ENCODE data around the gene RAD51B. TPM values are rescaled to one million over a fixed set of nuclear protein-coding genes. Genes with fewer than 3 reads are reported as not detected.

The RAD51B gene
- total RNA-seq, 4 donors from 2014 or later = 12.6 to 26.4 (median 16.7) TPM

- no peak overlapping the region for H3K4me3 ChIP-seq
- peak overlapping the region in 3 of 4 donors; percentile 64 to 82 (median 76) for H3K27ac ChIP-seq
- 20 to 37% methylated on average over 2 of the region's 2 CpGs for WGBS, 2 donors
- TF ChIP-seq EP300 (IDR thresholded peaks at IDR 0.05) = peak in 1 of 2 donors; percentile 22
- no peak for TF ChIP-seq CTCF (IDR thresholded peaks at IDR 0.05)
- H3K27me3 ChIP-seq = no peaks in the 10 kb centered on the region
- H3K36me3 ChIP-seq = no peaks in the 10 kb centered on the region
- DNase-seq (ENCODE audit: low spot score in 2 of 2) = peak in 1 of 2 donors; percentile 57
- H3K9me3 ChIP-seq = no peaks in the 10 kb centered on the region
- H3K4me1 ChIP-seq = peaks cover 0 to 38% (median 20%) of the 10 kb centered on the region in 4 donors
Observed at GRCh38 chr14:68232300-68233055, 412.9 kb downstream of the RAD51B start.

- no peak for DNase-seq (ENCODE audit: low spot score in 2 of 2)
- H3K9me3 ChIP-seq = no peaks in the 10 kb centered on the region
- H3K27ac ChIP-seq = peak overlapping the region in 3 of 4 donors; percentile 64 to 82 (median 76)
- no peaks in the 10 kb centered on the region for H3K27me3 ChIP-seq
- H3K4me3 ChIP-seq = no peak overlapping the region
- TF ChIP-seq EP300 (IDR thresholded peaks at IDR 0.05) = no peak
- TF ChIP-seq CTCF (IDR thresholded peaks at IDR 0.05) = no peak
- no peak for TF ChIP-seq POLR2A (IDR thresholded peaks at IDR 0.05)
- no peaks in the 10 kb centered on the region for H3K36me3 ChIP-seq
- H3K4me1 ChIP-seq = peaks cover 0 to 38% (median 20%) of the 10 kb centered on the region in 4 donors
Observed at GRCh38 chr14:68233101-68233784, 413.7 kb downstream of the RAD51B start.

- no peaks in the 10 kb centered on the region for H3K27me3 ChIP-seq
- peak overlapping the region in 2 of 4 donors; percentile 76 to 82 for H3K27ac ChIP-seq
- no peaks in the 10 kb centered on the region for H3K36me3 ChIP-seq
- TF ChIP-seq EP300 (IDR thresholded peaks at IDR 0.05) = no peak
- no peak for TF ChIP-seq POLR2A (IDR thresholded peaks at IDR 0.05)
- no peak for TF ChIP-seq CTCF (IDR thresholded peaks at IDR 0.05)
- 93 to 94% methylated on average over 3 of the region's 3 CpGs for WGBS, 2 donors
- no peaks in the 10 kb centered on the region for H3K9me3 ChIP-seq
- DNase-seq (ENCODE audit: low spot score in 2 of 2) = no peak
- H3K4me3 ChIP-seq = no peak overlapping the region
- peaks cover 0 to 38% (median 21%) of the 10 kb centered on the region in 4 donors for H3K4me1 ChIP-seq
Observed at GRCh38 chr14:68234101-68234905, 414.7 kb downstream of the RAD51B start.

- Histone ChIP-seq H3K36me3 (no peaks in the 10 kb centered on the region), H3K4me1 (peaks cover 0 to 38% (median 24%) of the 10 kb centered on the region in 4 donors)
- TF ChIP-seq EP300 (IDR thresholded peaks at IDR 0.05) (no peak), POLR2A (IDR thresholded peaks at IDR 0.05) (no peak), CTCF (IDR thresholded peaks at IDR 0.05) (no peak)
Observed at GRCh38 chr14:68235011-68235410, 415.4 kb downstream of the RAD51B start.

More at GRCh38 chr14:68235011-68235410, 415.4 kb downstream of the RAD51B start:
- Histone ChIP-seq H3K27ac (no peak overlapping the region), H3K9me3 (no peaks in the 10 kb centered on the region), H3K4me3 (no peak overlapping the region), H3K27me3 (no peaks in the 10 kb centered on the region)
- WGBS, 2 donors = 90 to 96% methylated on average over 3 of the region's 3 CpGs
- DNase-seq (ENCODE audit: low spot score in 2 of 2) = no peak

Measured in tibial nerve (tissue), 4 donors.